Spleen (tissue), 7 donors: Measurements from ENCODE around the gene ZNF263.
"Not testable (repeated sequence)": the region's sequence is repeated elsewhere in the genome, so short reads cannot be mapped to it uniquely, and the experiment has no call there.

ENCODE experiments used
- POLR2A ChIP-seq, 3 donors: fragments of 450-650 bp; IDR thresholded peaks; one replicate each; pipeline ENCODE4 v1.5.1; 2017; ENCODE audit warnings: antibody characterized with exemption in 3 of 3, mild to moderate bottlenecking in 1 of 3
- POLR2AphosphoS5 ChIP-seq, 3 donors: sonication (generic); formaldehyde crosslinking; IDR thresholded peaks; one replicate each; pipeline ENCODE4 v1.5.1; 2017; ENCODE audit warnings: antibody characterized with exemption in 3 of 3
- TF ChIP-seq, protein P1 (sequence below), 11 experiments: fragments of 200-600 bp in 7 of 11; fragments of 450-650 bp in 4 of 11; sonication (generic) in 4 of 11; IDR thresholded peaks in 8 of 11; conservative IDR thresholded peaks in 3 of 11; 1 replicate in 7 of 11; 2 replicates in 4 of 11; pipeline versions ENCODE4 v1.4.0 to v1.8.0; 2016 to 2021; ENCODE audit warnings: antibody characterized with exemption in 11 of 11, inconsistent platforms in 4 of 11, mild to moderate bottlenecking in 1 of 11
- donor health status: DM: no; HTN: no; CAD: no; lungs with moderate emphysema.
- donor health status: DM: no; HTN: no; CAD: no.
- donor health status: DM: no; HTN: no; CAD: no.

DNA sequence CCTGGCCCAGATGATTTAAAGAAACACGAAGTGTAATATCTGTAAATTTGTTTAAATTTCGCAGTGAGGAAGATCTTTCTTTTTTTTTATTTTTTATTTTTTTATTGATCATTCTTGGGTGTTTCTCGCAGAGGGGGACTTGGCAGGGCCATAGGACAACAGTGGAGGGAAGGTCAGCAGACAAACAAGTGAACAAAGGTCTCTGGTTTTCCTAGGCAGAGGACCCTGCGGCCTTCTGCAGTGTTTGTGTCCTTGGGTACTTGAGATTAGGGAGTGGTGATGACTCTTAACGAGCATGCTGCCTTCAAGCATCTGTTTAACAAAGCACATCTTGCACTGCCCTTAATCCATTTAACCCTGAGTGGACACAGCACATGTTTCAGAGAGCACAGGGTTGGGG is 12.6 kb upstream of the ZNF263 start:
- TF ChIP-seq, protein P1, sequence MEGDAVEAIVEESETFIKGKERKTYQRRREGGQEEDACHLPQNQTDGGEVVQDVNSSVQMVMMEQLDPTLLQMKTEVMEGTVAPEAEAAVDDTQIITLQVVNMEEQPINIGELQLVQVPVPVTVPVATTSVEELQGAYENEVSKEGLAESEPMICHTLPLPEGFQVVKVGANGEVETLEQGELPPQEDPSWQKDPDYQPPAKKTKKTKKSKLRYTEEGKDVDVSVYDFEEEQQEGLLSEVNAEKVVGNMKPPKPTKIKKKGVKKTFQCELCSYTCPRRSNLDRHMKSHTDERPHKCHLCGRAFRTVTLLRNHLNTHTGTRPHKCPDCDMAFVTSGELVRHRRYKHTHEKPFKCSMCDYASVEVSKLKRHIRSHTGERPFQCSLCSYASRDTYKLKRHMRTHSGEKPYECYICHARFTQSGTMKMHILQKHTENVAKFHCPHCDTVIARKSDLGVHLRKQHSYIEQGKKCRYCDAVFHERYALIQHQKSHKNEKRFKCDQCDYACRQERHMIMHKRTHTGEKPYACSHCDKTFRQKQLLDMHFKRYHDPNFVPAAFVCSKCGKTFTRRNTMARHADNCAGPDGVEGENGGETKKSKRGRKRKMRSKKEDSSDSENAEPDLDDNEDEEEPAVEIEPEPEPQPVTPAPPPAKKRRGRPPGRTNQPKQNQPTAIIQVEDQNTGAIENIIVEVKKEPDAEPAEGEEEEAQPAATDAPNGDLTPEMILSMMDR (IDR thresholded peaks at IDR 0.05 in 8 of 11, conservative IDR thresholded peaks at IDR 0.05 in 3 of 11): not testable (repeated sequence)
- TF ChIP-seq POLR2AphosphoS5, POLR2A (IDR thresholded peaks at IDR 0.05): not testable (repeated sequence)
